Nephron (organoid): ENCODE data around the gene ZNF688.
"Not testable (repeated sequence)": the region's sequence is repeated elsewhere in the genome, so short reads cannot be mapped to it uniquely, and the experiment has no call there.

Source experiments
- H3K27ac Mint-ChIP-seq, 3 experiments: 2 replicates each; pipeline ENCODE4 v1.8.0; 2020; ENCODE audit warnings: mixed read lengths in 3 of 3, mild to moderate bottlenecking in 2 of 3, moderate library complexity in 1 of 3
- H3K27me3 Mint-ChIP-seq: 2 replicates; pipeline ENCODE4 v1.8.0; 2021; ENCODE audit warnings: low read depth, mild to moderate bottlenecking, moderate library complexity, mixed read lengths
- H3K36me3 Mint-ChIP-seq: 2 replicates; pipeline ENCODE4 v1.8.0; 2020; ENCODE audit warnings: low read depth, mixed read lengths
- H3K4me1 Mint-ChIP-seq: 2 replicates; pipeline ENCODE4 v1.8.0; 2020; ENCODE audit warnings: mixed read lengths
- H3K4me3 Mint-ChIP-seq, 3 experiments: 2 replicates each; pipeline ENCODE4 v1.8.0; 2020; ENCODE audit warnings: mild to moderate bottlenecking in 3 of 3, mixed read lengths in 3 of 3, moderate library complexity in 2 of 3
- H3K9me3 Mint-ChIP-seq: 2 replicates; pipeline ENCODE4 v1.8.0; 2020; ENCODE audit warnings: mixed read lengths
- TF ChIP-seq, protein P1 (sequence below), 3 experiments: fragments of 200-600 bp; sonication (generic); IDR thresholded peaks; one replicate each; pipeline ENCODE4 v1.5.0; 2021; ENCODE audit warnings: antibody characterized with exemption in 3 of 3; ENCODE audit not compliant: unreplicated experiment in 3 of 3

ZNF688 gene

DNA sequence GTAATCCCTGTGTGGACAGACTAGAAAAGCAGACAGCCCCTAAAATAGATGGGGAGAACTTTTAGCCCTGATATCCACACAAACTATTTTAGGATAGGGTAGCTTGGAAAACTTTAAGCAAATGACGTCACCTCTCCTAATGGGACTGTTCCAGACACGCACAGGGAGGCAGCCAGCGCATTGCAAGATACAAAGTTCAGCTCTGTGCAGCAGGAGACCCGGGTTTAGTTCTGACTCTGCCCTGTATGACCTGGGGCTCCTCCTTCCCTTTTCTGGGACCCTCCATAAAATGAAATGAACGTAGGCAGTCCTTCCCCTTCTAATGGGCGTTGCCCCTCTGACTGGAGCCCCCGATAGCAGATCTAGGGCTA lies 32.4 kb upstream of the ZNF688 start:
- Mint-ChIP-seq H3K9me3 (no peaks in the 10 kb centered on the region), H3K27me3 (no peaks in the 10 kb centered on the region), H3K27ac (peak overlapping the region; percentile 23 to 79 (median 67)), H3K4me3 (no peak overlapping the region), H3K36me3 (peaks cover 65% of the 10 kb centered on the region), H3K4me1 (peaks cover 5% of the 10 kb centered on the region)
- TF ChIP-seq, protein P1, sequence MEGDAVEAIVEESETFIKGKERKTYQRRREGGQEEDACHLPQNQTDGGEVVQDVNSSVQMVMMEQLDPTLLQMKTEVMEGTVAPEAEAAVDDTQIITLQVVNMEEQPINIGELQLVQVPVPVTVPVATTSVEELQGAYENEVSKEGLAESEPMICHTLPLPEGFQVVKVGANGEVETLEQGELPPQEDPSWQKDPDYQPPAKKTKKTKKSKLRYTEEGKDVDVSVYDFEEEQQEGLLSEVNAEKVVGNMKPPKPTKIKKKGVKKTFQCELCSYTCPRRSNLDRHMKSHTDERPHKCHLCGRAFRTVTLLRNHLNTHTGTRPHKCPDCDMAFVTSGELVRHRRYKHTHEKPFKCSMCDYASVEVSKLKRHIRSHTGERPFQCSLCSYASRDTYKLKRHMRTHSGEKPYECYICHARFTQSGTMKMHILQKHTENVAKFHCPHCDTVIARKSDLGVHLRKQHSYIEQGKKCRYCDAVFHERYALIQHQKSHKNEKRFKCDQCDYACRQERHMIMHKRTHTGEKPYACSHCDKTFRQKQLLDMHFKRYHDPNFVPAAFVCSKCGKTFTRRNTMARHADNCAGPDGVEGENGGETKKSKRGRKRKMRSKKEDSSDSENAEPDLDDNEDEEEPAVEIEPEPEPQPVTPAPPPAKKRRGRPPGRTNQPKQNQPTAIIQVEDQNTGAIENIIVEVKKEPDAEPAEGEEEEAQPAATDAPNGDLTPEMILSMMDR (IDR thresholded peaks at IDR 0.05; ENCODE audit: unreplicated experiment in 3 of 3), result no peak

GRCh38 chr16:30602616-30603277 lies 31.2 kb upstream of the ZNF688 start:
- H3K4me3 Mint-ChIP-seq, result no peak overlapping the region

DNA sequence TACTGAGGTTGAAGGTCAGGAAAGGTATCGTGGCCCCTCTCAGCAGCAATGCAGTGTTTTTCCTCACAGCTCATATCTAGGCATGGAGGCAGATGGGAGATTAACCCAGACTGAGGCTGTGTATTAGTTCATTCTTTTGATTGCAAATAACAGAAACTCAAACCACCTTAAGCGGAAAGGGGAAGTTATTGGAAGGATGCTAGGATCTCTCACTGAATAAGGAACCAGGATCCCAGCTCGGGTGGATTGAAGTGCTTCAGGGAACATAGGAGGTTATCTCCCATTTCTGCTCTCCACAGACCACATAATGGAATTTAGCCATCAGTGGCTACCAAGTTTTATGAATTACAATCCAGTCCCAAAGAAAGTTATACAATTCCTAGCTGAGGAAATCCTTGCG lies 30.5 kb upstream of the ZNF688 start:
- Mint-ChIP-seq H3K27me3 (no peaks in the 10 kb centered on the region), H3K9me3 (no peaks in the 10 kb centered on the region), H3K27ac (peak overlapping the region; percentile 36 to 67 (median 55)), H3K4me1 (peaks cover 5% of the 10 kb centered on the region), H3K4me3 (no peak overlapping the region), H3K36me3 (peaks cover 56% of the 10 kb centered on the region)
- TF ChIP-seq, protein P1 (IDR thresholded peaks at IDR 0.05; ENCODE audit: unreplicated experiment in 3 of 3), result no peak

More at GRCh38 chr16:30602616-30603277, 31.2 kb upstream of the ZNF688 start:
- Mint-ChIP-seq H3K4me1 (peaks cover 5% of the 10 kb centered on the region), H3K27me3 (no peaks in the 10 kb centered on the region), H3K9me3 (no peaks in the 10 kb centered on the region), H3K27ac (peak overlapping the region; percentile 55 to 84 (median 67)), H3K36me3 (peaks cover 60% of the 10 kb centered on the region)
- TF ChIP-seq, protein P1 (IDR thresholded peaks at IDR 0.05; ENCODE audit: unreplicated experiment in 3 of 3), result no peak

- Mint-ChIP-seq H3K4me3 (no peak overlapping the region), H3K27ac (no peak overlapping the region), H3K36me3 (peaks cover 48% of the 10 kb centered on the region), H3K4me1 (peaks cover 5% of the 10 kb centered on the region), H3K9me3 (no peaks in the 10 kb centered on the region), H3K27me3 (no peaks in the 10 kb centered on the region)
- TF ChIP-seq, protein P1 (IDR thresholded peaks at IDR 0.05; ENCODE audit: unreplicated experiment in 3 of 3), result no peak
Observed at GRCh38 chr16:30600929-30601328, 29.4 kb upstream of the ZNF688 start.

- peaks cover 5% of the 10 kb centered on the region for H3K4me1 Mint-ChIP-seq
- no peak overlapping the region for H3K27ac Mint-ChIP-seq
- TF ChIP-seq, protein P1 (IDR thresholded peaks at IDR 0.05; ENCODE audit: unreplicated experiment in 3 of 3), result no peak
- peaks cover 43% of the 10 kb centered on the region for H3K36me3 Mint-ChIP-seq
- H3K4me3 Mint-ChIP-seq, result no peak overlapping the region
- no peaks in the 10 kb centered on the region for H3K27me3 Mint-ChIP-seq
- no peaks in the 10 kb centered on the region for H3K9me3 Mint-ChIP-seq
Observed at GRCh38 chr16:30600215-30600614, 28.7 kb upstream of the ZNF688 start.

DNA sequence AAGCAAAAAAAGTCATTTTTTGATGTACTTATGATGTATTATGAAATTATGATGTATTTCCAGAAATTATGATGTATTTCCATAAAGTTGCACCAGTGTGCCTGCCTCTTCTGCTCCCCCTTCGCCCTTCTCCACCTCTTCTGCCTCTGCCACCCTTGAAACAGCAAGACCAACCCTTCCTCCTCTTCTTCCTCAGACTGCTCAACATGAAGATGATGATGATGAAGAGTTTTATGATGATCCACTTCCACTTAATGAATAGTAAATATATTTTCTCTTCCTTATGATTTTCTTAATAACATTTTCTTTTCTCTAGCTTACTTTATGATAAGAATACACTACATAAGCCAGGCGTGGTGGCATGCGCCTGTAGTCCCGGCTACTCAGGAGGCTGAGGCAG lies 21.4 kb upstream of the ZNF688 start:
- TF ChIP-seq, protein P1 (IDR thresholded peaks at IDR 0.05; ENCODE audit: unreplicated experiment in 3 of 3), result no peak
- Mint-ChIP-seq H3K4me1 (no peaks in the 10 kb centered on the region), H3K9me3 (no peaks in the 10 kb centered on the region)

DNA sequence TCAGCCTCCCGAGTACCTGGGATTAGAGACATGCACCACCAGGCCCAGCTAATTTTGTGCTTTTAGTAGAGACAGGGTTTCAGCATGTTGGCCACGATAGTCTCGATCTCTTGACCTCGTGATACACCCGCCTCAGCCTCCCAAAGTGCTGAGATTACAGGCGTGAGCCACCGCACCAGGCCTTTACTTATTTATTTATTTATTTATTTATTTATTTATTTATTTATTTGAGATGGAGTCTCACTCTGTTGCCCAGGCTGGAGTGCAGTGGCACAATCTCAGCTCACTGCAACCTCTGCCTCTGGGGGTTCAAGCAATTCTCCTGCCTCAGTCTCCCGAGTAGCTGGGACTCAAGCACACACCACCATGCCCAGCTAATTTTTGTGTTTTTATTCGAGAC lies 19.4 kb upstream of the ZNF688 start:
- H3K4me3 Mint-ChIP-seq, H3K36me3 Mint-ChIP-seq, H3K9me3 Mint-ChIP-seq, H3K27ac Mint-ChIP-seq, H3K27me3 Mint-ChIP-seq, H3K4me1 Mint-ChIP-seq: not testable (repeated sequence)

More for the DNA sequence above, 21.4 kb upstream of the ZNF688 start:
- H3K27me3 Mint-ChIP-seq, result no peaks in the 10 kb centered on the region
- no peak overlapping the region for H3K27ac Mint-ChIP-seq
- H3K4me3 Mint-ChIP-seq, result no peak overlapping the region
- H3K36me3 Mint-ChIP-seq, result peaks cover 8% of the 10 kb centered on the region

DNA sequence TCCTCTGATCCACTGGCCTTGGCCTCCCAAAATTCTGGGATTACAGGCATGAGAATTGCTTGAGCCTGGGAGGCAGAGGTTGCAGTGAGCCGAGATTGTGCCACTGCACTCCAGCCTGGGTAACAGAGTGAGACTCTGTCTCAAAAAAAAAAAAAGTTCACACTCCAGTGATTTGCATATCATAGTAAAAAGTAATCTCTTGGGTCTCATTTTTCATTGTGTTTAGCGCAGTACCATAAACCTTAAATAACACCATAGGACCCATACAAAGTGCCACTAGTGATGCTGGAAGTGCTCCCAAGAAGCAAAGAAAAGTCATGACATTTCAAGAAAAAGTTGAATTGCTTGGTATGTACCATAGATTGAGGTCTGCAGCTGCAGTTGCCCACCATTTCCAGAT lies 18.1 kb upstream of the ZNF688 start:
- Mint-ChIP-seq H3K4me1 (peaks cover 11% of the 10 kb centered on the region), H3K36me3 (peaks cover 10% of the 10 kb centered on the region)
- H3K4me3 Mint-ChIP-seq, H3K27me3 Mint-ChIP-seq, H3K27ac Mint-ChIP-seq, H3K9me3 Mint-ChIP-seq: not testable (repeated sequence)
